NCI-H187 (cell line): ENCODE data around the gene ARMC7.
"Not testable (repeated sequence)": the region's sequence is repeated elsewhere in the genome, so short reads cannot be mapped to it uniquely, and the experiment has no call there.

Experiments
- DNase-seq, 2 experiments: peaks; one replicate each; lab custom pipeline; 2025; lab: John Stamatoyannopoulos, UW

The ARMC7 gene

DNA sequence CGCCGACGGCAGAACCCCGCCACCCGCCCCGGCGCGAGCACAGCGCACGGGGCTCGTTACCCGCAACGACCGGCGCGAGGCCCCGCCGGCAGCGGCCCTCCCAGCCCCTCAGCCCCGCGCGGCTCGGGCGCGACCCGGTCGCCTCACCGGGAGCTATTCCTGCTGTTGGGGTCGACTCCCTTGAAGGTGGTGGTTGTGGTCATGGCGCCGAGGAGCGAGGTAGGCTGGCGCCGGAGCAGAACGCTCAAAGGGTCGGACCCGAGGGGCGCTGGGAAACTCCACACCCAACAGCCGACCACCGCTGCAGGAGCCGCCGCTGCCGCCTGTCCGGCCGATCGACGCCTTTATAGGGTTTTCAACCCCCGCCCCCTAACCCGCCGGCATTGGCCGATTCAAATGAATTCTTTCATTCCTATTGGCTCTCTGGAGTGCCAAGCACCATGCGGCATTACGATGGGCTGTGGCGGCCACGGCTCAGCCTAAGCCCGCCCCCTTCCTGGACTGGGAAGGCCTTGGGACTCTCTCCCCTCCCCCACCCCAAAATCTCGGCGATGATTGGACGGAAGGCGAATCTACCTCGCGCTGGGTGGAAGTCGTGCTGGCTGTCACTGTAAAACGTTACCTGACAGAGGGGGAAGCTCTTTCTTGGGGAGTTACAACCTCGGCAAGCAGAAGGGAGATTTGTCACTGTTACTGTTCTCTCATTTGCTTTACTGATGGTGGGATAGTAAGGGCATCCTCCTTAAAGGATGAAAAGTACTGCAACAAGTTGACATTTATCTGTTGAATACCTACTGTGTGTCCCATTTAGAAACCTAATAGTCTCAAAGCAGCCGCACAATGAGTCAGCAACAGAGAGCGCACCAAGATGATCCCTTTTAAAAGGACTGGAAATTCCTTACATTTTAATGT is 44.7 kb downstream of the ARMC7 start, which contains the start of gene JPT1:
JPT1 (minus strand) TSS at position 318 of the 912 bp plus-strand sequence; CDS start at position 203, 115 bp downstream.
- peak; percentile 97 for DNase-seq

- DNase-seq = no peak
These were observed 45.4 kb downstream of the ARMC7 start for GRCh38 chr17:75155191-75155601.

GRCh38 chr17:75158480-75158879 is 48.7 kb downstream of the ARMC7 start:
- DNase-seq = not testable (repeated sequence)

DNA sequence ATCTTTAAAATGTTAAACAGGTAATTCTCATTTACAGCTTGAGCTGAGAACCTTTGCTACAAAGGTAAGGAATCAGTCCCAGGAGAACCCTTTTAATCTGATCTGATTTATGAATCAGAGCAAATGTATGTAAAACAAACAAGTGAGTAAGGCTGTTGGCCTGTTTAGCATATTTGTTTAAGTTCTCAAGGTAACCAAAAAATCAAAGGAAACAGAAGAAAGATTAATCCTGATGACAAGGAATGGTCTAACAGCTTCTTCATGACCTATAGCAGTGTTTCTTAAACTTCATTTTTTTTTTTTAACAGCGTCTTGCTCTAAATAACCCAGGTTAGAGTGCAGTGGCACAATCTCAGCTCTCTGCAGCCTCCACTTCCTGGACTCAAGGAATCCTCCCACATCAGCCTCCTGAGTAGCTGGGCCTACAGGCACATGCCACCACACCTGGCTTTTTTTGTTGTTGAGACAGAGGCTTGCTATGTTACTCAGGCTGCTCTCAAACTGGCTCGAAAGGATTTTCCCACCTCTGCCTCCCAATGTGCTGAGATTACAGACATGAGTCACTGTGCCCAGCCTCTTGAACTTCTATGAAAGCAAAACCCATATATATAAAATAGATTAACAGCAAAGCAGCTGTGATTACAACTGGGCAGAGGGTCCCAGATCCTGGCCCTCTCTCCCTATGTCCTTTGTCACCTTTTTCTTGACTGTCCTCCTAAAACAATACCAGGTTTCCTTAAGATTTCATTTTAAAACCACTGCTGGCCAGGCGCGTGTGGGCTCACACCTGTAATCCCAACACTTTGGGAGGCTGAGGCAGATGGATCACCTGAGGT is 49.6 kb downstream of the ARMC7 start:
- DNase-seq = no peak

GRCh38 chr17:75160211-75160610 is 50.4 kb downstream of the ARMC7 start:
- no peak for DNase-seq

- no peak for DNase-seq
These were observed 53.3 kb downstream of the ARMC7 start for GRCh38 chr17:75163074-75163473.

GRCh38 chr17:75164606-75165005 is 54.8 kb downstream of the ARMC7 start:
- DNase-seq = not testable (repeated sequence)

DNA sequence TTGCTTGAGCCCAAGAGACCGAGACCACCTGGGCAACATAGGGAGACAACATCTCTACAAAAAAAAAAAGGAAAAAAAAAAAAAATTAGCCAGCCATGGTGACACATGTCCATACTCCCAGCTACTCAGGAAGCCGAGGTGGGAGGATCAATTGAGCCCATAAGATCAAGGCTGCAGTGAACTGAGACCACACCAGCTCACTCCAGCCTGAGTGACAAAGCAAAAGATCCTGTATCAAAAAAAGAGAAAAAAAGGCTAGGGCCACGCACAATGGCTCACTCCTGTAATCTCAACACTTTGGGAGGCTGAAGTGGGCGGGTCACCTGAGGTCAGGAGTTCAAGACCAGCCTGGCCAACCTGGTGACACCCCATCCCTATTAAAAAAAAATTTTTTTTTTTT is 59.2 kb downstream of the ARMC7 start:
- DNase-seq = no peak

DNA sequence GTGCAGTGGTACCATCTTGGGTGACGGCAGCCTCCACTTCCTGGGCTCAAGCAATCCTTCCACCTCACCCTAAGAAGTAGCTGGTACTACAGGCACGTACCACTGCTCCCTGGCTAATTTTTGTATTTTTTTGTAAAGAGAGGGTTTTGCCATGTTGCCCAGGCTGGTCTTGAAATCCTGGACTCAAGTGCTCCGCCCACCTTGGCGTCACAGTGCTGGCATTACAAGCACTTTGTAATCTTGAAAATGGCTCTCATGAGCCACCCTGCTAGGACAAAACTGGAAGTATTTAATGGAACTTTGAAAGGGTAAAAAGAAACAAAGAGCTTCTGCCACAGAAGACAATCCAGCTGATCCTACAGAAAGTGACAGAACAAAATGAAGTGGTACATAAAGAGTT is 63.8 kb downstream of the ARMC7 start:
- DNase-seq = no peak

- no peak for DNase-seq
These were observed 65.2 kb downstream of the ARMC7 start for GRCh38 chr17:75174996-75175395.

GRCh38 chr17:75176625-75177024 is 66.9 kb downstream of the ARMC7 start:
- DNase-seq = no peak

GRCh38 chr17:75178453-75178852 is 68.7 kb downstream of the ARMC7 start:
- no peak for DNase-seq
